ENCODE data around the gene MFRP. TPM values are rescaled to one million over a fixed set of nuclear protein-coding genes. Genes with fewer than 3 reads are reported as not detected.

MFRP gene
- total RNA-seq, 1 donor from 2014 or later, result not detected

- intact Hi-C loops (cut with DNase I), result no loop called here
- Histone ChIP-seq H3K36me3 (peaks cover 64% of the 10 kb centered on the region), H3K9me3 (no peaks in the 10 kb centered on the region), H3K4me1 (no peaks in the 10 kb centered on the region), H3K27ac (no peak overlapping the region), H3K27me3 (no peaks in the 10 kb centered on the region), H3K4me3 (no peak overlapping the region)
- TF ChIP-seq CTCF (IDR thresholded peaks at IDR 0.05), result no peak
- DNase-seq, result no peak
- no peak for ATAC-seq
Observed at GRCh38 chr11:119305556-119306372, 40.7 kb downstream of the MFRP start.

GRCh38 chr11:119303227-119303718, 43.2 kb downstream of the MFRP start:
- no peaks in the 10 kb centered on the region for H3K4me1 ChIP-seq

GRCh38 chr11:119300198-119300964, 46.1 kb downstream of the MFRP start:
- DNase-seq (no peak), ATAC-seq (no peak)
- TF ChIP-seq CTCF (IDR thresholded peaks at IDR 0.05), result no peak
- H3K9me3 ChIP-seq, result no peaks in the 10 kb centered on the region
- no peaks in the 10 kb centered on the region for H3K4me1 ChIP-seq
- no peaks in the 10 kb centered on the region for H3K27me3 ChIP-seq
- intact Hi-C loops (cut with DNase I), result no loop called here
- no peak overlapping the region for H3K27ac ChIP-seq
- no peak overlapping the region for H3K4me3 ChIP-seq
- peaks cover 85% of the 10 kb centered on the region for H3K36me3 ChIP-seq

More at GRCh38 chr11:119303227-119303718, 43.2 kb downstream of the MFRP start:
- peaks cover 75% of the 10 kb centered on the region for H3K36me3 ChIP-seq
- H3K27ac ChIP-seq, result no peak overlapping the region
- intact Hi-C loops (cut with DNase I), result no loop called here
- H3K4me3 ChIP-seq, result no peak overlapping the region
- ATAC-seq (no peak), DNase-seq (no peak)
- no peaks in the 10 kb centered on the region for H3K27me3 ChIP-seq
- TF ChIP-seq CTCF (IDR thresholded peaks at IDR 0.05), result no peak
- no peaks in the 10 kb centered on the region for H3K9me3 ChIP-seq

- Histone ChIP-seq H3K27ac (no peak overlapping the region), H3K9me3 (no peaks in the 10 kb centered on the region), H3K4me3 (no peak overlapping the region), H3K36me3 (peaks cover 80% of the 10 kb centered on the region), H3K4me1 (no peaks in the 10 kb centered on the region), H3K27me3 (no peaks in the 10 kb centered on the region)
- DNase-seq (no peak), ATAC-seq (no peak)
- intact Hi-C loops (cut with DNase I), result no loop called here
- TF ChIP-seq CTCF (IDR thresholded peaks at IDR 0.05), result no peak
Observed at GRCh38 chr11:119299416-119299815, 47.1 kb downstream of the MFRP start.

GRCh38 chr11:119298726-119299125, 47.8 kb downstream of the MFRP start:
- H3K36me3 ChIP-seq, result peaks cover 75% of the 10 kb centered on the region
- no peak overlapping the region for H3K27ac ChIP-seq
- intact Hi-C loops (cut with DNase I), result no loop called here
- DNase-seq (no peak), ATAC-seq (no peak)
- no peaks in the 10 kb centered on the region for H3K4me1 ChIP-seq
- no peaks in the 10 kb centered on the region for H3K27me3 ChIP-seq
- TF ChIP-seq CTCF (IDR thresholded peaks at IDR 0.05), result no peak
- H3K4me3 ChIP-seq, result no peak overlapping the region
- H3K9me3 ChIP-seq, result no peaks in the 10 kb centered on the region

All from upper lobe of right lung (tissue), 1 donor.